Cortex of kidney (tissue), 1 donor: Measurements from ENCODE around the gene RUNX1.

Source experiments
- DNase-seq: peaks from one replicate; lab custom pipeline; 2025; lab: John Stamatoyannopoulos, UW

RUNX1 gene

GRCh38 chr21:34788879-34789278 is 260.2 kb downstream of the RUNX1 start:
- no peak for DNase-seq

- DNase-seq = no peak
These were observed 265.3 kb downstream of the RUNX1 start for GRCh38 chr21:34783815-34784214.

- no peak for DNase-seq
These were observed 266.4 kb downstream of the RUNX1 start for GRCh38 chr21:34782506-34783360.

GRCh38 chr21:34781526-34781925 is 267.6 kb downstream of the RUNX1 start:
- DNase-seq = no peak

- no peak for DNase-seq
These were observed 269.2 kb downstream of the RUNX1 start for GRCh38 chr21:34779860-34780259.

GRCh38 chr21:34775793-34776192 is 273.3 kb downstream of the RUNX1 start:
- no peak for DNase-seq

- DNase-seq = no peak
These were observed 274.4 kb downstream of the RUNX1 start for GRCh38 chr21:34774750-34775149.

GRCh38 chr21:34771512-34772028 is 277.5 kb downstream of the RUNX1 start:
- DNase-seq = no peak

- DNase-seq = no peak
These were observed 278.5 kb downstream of the RUNX1 start for GRCh38 chr21:34770576-34770975.

- DNase-seq = no peak
These were observed 280.8 kb downstream of the RUNX1 start for GRCh38 chr21:34768326-34768725.

GRCh38 chr21:34766862-34767261 is 282.2 kb downstream of the RUNX1 start:
- no peak for DNase-seq

GRCh38 chr21:34765619-34766018 is 283.5 kb downstream of the RUNX1 start:
- no peak for DNase-seq

- DNase-seq = no peak
These were observed 284.3 kb downstream of the RUNX1 start for GRCh38 chr21:34764715-34765284.

- no peak for DNase-seq
These were observed 286.3 kb downstream of the RUNX1 start for GRCh38 chr21:34762786-34763185.

GRCh38 chr21:34761758-34762330 is 287.3 kb downstream of the RUNX1 start:
- no peak for DNase-seq

GRCh38 chr21:34754690-34755647 is 294.1 kb downstream of the RUNX1 start:
- no peak for DNase-seq

GRCh38 chr21:34748862-34749261 is 300.2 kb downstream of the RUNX1 start:
- no peak for DNase-seq

- no peak for DNase-seq
These were observed 303.4 kb downstream of the RUNX1 start for GRCh38 chr21:34745557-34746255.

GRCh38 chr21:34744801-34745200 is 304.3 kb downstream of the RUNX1 start:
- DNase-seq = no peak

- DNase-seq = no peak
These were observed 305.3 kb downstream of the RUNX1 start for GRCh38 chr21:34743831-34744230.

GRCh38 chr21:34743285-34743684 is 305.8 kb downstream of the RUNX1 start:
- DNase-seq = no peak
